ENCODE measurements around the gene EPHB1. TPM values are rescaled to one million over a fixed set of nuclear protein-coding genes. Genes with fewer than 3 reads are reported as not detected.

Gene EPHB1
- total RNA-seq, 2 donors from 2014 or later: 1.3 to 3.5 TPM

DNA sequence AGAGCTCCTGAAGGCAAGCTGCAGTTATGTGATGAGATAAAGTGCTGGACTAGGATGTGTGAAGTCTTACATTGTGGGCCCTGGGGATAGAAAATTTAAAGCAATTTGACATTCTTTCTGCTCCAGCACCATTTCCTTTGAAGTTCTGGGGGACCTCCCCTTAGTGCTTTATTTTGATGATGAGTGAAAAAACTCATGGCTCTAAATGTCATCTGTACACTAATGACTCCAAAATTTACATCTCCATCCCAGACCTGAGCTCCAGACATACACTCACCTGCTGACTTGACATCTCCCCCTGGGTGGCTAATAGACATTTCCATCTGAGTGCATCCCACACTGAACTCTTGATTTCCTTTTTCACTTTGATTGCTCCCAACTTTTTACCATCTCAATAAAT is 276.4 kb downstream of the EPHB1 start:
- Mint-ChIP-seq H3K4me1 (no peaks in the 10 kb centered on the region), H3K27me3 (peaks cover 6% of the 10 kb centered on the region), H3K27ac (no peak overlapping the region), H3K36me3 (ENCODE audit: low read depth) (no peaks in the 10 kb centered on the region), H3K4me3 (no peak overlapping the region)
- H3K9me3 ChIP-seq (ENCODE audit: control insufficient read depth, low read length, poor library complexity, severe bottlenecking): no peaks in the 10 kb centered on the region
- ATAC-seq (no peak), DNase-seq (no peak)

DNA sequence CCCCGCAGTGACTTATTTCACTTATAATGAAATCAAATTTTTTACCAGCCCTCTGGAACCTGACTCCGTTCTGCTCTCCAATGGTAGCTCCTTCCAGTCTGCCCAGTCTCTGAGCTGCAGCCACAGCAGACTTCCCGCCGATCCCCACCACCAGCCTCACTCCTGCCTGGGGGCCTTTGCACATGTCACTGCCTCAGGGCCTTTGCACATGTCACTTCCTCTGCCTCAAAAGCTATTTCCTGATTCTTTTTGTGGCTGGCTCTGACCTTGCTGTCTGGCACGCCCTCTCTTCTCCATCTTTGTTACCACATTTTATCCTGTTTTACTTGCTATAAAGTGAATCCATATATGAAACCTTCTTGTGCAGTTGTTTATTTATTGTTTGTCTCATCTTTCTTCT is 277.4 kb downstream of the EPHB1 start:
- ATAC-seq (no peak), DNase-seq (no peak)
- Mint-ChIP-seq H3K36me3 (ENCODE audit: low read depth) (no peaks in the 10 kb centered on the region), H3K4me1 (no peaks in the 10 kb centered on the region), H3K27ac (no peak overlapping the region), H3K27me3 (peaks cover 6% of the 10 kb centered on the region), H3K4me3 (no peak overlapping the region)
- no peaks in the 10 kb centered on the region for H3K9me3 ChIP-seq (ENCODE audit: control insufficient read depth, low read length, poor library complexity, severe bottlenecking)

DNA sequence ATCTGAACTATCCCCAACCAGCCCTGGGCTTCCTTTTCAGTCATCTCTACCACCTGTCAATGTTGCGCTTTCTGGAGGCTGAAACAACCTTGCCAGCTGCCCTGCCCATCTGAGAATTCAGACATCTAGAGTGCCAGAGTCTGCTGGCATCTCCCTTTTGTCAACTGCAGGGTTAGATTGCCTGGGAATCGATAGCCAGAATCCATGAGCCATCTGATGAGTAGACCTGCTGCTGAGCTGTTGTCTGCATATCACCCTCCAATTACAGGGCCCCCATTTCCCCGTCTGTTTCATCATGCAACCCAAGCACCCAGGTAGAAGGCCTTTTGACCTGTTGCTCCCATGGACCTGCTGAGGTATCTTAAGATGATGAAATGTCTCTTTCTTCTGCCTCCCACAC is 280.1 kb downstream of the EPHB1 start:
- Mint-ChIP-seq H3K4me1 (no peaks in the 10 kb centered on the region), H3K27ac (no peak overlapping the region), H3K27me3 (no peaks in the 10 kb centered on the region), H3K4me3 (no peak overlapping the region), H3K36me3 (ENCODE audit: low read depth) (no peaks in the 10 kb centered on the region)
- no peaks in the 10 kb centered on the region for H3K9me3 ChIP-seq (ENCODE audit: control insufficient read depth, low read length, poor library complexity, severe bottlenecking)
- DNase-seq (no peak), ATAC-seq (no peak)

DNA sequence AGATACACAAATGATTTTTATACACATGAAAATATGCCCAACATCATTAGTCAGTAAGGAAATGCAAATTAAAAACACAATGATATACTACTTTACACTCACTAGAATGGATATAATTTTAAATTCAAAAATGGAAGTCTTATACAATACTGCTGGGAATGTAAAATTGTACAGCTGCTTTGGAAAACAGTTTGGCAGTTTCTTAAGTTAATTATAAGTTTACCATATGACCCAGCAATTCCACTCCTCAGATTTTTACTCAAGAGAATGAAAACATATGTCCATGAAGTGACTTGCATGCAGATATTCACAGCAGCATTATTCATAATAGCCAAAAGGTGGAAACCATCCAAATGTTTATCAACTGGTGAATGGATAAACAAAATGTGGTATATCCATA is 281.3 kb downstream of the EPHB1 start:
- H3K27me3 Mint-ChIP-seq: no peaks in the 10 kb centered on the region
- no peaks in the 10 kb centered on the region for H3K4me1 Mint-ChIP-seq
- ATAC-seq (no peak), DNase-seq (no peak)
- H3K4me3 Mint-ChIP-seq: no peak overlapping the region
- no peak overlapping the region for H3K27ac Mint-ChIP-seq
- H3K36me3 Mint-ChIP-seq (ENCODE audit: low read depth): no peaks in the 10 kb centered on the region
- H3K9me3 ChIP-seq (ENCODE audit: control insufficient read depth, low read length, poor library complexity, severe bottlenecking): no peaks in the 10 kb centered on the region

- no peaks in the 10 kb centered on the region for H3K27me3 Mint-ChIP-seq
- DNase-seq: no peak
- H3K4me1 Mint-ChIP-seq: no peaks in the 10 kb centered on the region
- no peak overlapping the region for H3K4me3 Mint-ChIP-seq
- H3K9me3 ChIP-seq (ENCODE audit: control insufficient read depth, low read length, poor library complexity, severe bottlenecking): no peaks in the 10 kb centered on the region
- H3K36me3 Mint-ChIP-seq (ENCODE audit: low read depth): no peaks in the 10 kb centered on the region
- H3K27ac Mint-ChIP-seq: no peak overlapping the region
- ATAC-seq: no peak
These were observed 282.1 kb downstream of the EPHB1 start for GRCh38 chr3:135077186-135077585.

DNA sequence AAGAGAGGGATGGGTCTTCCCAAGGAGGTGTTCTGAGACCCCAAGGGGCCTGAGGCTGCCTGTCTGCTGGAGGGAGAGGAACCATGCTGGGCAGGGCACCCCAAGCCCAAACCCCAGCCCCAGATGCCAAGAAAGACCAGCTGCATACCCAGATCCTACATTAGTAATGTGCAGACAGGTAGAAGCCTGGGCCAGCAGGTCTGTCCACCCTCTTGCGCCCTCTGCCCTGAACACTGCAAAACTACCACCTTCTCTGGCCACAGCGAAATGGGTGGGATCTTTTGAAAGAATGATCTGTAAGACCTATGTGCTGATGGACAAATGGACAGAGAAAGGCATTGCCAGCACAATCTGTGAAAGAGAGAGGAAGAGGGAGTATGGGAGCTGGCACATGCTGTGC is 283.2 kb downstream of the EPHB1 start:
- no peaks in the 10 kb centered on the region for H3K4me1 Mint-ChIP-seq
- H3K9me3 ChIP-seq (ENCODE audit: control insufficient read depth, low read length, poor library complexity, severe bottlenecking): no peaks in the 10 kb centered on the region
- H3K4me3 Mint-ChIP-seq: no peak overlapping the region
- H3K36me3 Mint-ChIP-seq (ENCODE audit: low read depth): no peaks in the 10 kb centered on the region
- no peak for ATAC-seq
- H3K27me3 Mint-ChIP-seq: no peaks in the 10 kb centered on the region
- H3K27ac Mint-ChIP-seq: no peak overlapping the region
- no peak for DNase-seq

DNA sequence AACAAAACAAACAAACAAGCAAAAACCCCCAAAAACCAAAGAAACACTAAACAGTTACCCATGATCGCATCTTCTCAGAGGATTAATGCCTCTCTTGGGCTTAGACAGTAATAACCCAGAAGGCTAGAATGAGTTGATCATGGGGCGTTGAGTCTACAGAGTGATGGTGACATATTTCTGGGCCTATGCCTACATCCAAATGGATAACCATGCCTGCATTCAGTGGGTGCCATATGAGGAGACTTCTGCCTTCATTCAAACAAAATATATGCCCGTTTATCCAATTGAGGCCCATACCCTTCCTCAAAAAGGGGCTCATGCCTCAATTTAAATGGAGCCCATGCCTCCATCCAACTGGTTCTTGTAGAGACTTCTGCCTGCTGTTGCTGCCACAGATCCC is 284.0 kb downstream of the EPHB1 start:
- H3K9me3 ChIP-seq (ENCODE audit: control insufficient read depth, low read length, poor library complexity, severe bottlenecking): no peaks in the 10 kb centered on the region
- Mint-ChIP-seq H3K36me3 (ENCODE audit: low read depth) (no peaks in the 10 kb centered on the region), H3K27ac (no peak overlapping the region), H3K4me3 (no peak overlapping the region), H3K27me3 (no peaks in the 10 kb centered on the region), H3K4me1 (no peaks in the 10 kb centered on the region)
- no peak for ATAC-seq
- DNase-seq: no peak

GRCh38 chr3:135081451-135081850 is 286.4 kb downstream of the EPHB1 start:
- Mint-ChIP-seq H3K4me1 (no peaks in the 10 kb centered on the region), H3K36me3 (ENCODE audit: low read depth) (no peaks in the 10 kb centered on the region), H3K27me3 (no peaks in the 10 kb centered on the region), H3K4me3 (no peak overlapping the region), H3K27ac (no peak overlapping the region)
- H3K9me3 ChIP-seq (ENCODE audit: control insufficient read depth, low read length, poor library complexity, severe bottlenecking): no peaks in the 10 kb centered on the region
- ATAC-seq (no peak), DNase-seq (no peak)

DNA sequence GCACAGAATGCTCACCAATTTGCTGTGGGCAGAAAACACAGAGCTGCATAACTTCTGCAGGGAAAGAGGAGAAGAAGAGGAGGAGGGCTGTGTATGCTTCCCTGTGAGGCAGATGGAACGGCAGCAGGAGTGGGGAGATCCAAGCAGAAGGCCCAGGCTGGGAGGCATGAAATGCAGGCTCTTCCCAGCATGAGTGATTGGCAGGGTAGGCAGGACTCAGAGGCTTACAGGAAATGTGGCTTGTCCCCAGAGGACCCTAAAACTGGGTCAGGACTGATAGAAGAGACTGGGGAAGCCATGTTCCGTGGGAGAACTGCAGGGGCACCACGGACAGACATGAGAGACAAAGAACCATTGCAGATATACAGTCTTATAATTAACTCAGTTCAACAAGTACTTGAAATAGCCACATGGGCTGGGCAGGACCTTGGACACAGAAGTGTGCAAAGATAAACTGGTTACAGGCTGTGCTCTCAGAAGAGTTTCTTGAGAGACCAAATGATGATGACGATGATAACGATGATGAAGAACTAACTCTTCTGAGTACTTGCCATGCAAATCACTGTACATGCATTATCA is 286.9 kb downstream of the EPHB1 start:
- no peaks in the 10 kb centered on the region for H3K4me1 Mint-ChIP-seq
- ATAC-seq (no peak), DNase-seq (no peak)
- no peak overlapping the region for H3K4me3 Mint-ChIP-seq
- no peaks in the 10 kb centered on the region for H3K36me3 Mint-ChIP-seq (ENCODE audit: low read depth)
- no peaks in the 10 kb centered on the region for H3K9me3 ChIP-seq (ENCODE audit: control insufficient read depth, low read length, poor library complexity, severe bottlenecking)
- H3K27me3 Mint-ChIP-seq: no peaks in the 10 kb centered on the region
- H3K27ac Mint-ChIP-seq: no peak overlapping the region

- Mint-ChIP-seq H3K4me1 (no peaks in the 10 kb centered on the region), H3K4me3 (no peak overlapping the region), H3K36me3 (ENCODE audit: low read depth) (no peaks in the 10 kb centered on the region), H3K27me3 (no peaks in the 10 kb centered on the region), H3K27ac (no peak overlapping the region)
- H3K9me3 ChIP-seq (ENCODE audit: control insufficient read depth, low read length, poor library complexity, severe bottlenecking): no peaks in the 10 kb centered on the region
- DNase-seq: no peak
- no peak for ATAC-seq
These were observed 287.6 kb downstream of the EPHB1 start for GRCh38 chr3:135082706-135083105.

GRCh38 chr3:135083179-135083578 is 288.1 kb downstream of the EPHB1 start:
- Mint-ChIP-seq H3K36me3 (ENCODE audit: low read depth) (no peaks in the 10 kb centered on the region), H3K4me3 (no peak overlapping the region), H3K4me1 (no peaks in the 10 kb centered on the region), H3K27ac (no peak overlapping the region), H3K27me3 (no peaks in the 10 kb centered on the region)
- no peaks in the 10 kb centered on the region for H3K9me3 ChIP-seq (ENCODE audit: control insufficient read depth, low read length, poor library complexity, severe bottlenecking)
- DNase-seq (no peak), ATAC-seq (no peak)

DNA sequence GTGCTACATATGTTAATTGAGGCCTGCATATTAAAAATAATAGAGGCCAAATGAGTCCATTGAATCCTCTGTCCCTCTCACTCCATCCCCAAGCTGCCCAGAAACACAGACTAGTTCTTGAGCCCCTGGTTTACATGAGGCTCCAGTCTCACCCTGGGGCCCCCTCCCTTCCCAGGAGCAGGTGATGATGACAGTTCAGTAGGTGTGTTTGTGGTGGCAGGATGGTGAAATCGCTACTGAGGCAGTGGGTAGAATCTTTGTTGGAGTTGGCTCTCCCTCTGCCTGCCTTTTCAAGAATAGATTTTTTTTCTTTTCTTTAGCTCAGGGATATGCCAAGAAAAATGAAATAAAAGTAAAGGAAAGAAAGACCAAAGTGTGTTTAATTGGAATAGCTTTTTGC is 288.7 kb downstream of the EPHB1 start:
- no peak for DNase-seq
- no peaks in the 10 kb centered on the region for H3K9me3 ChIP-seq (ENCODE audit: control insufficient read depth, low read length, poor library complexity, severe bottlenecking)
- Mint-ChIP-seq H3K27me3 (no peaks in the 10 kb centered on the region), H3K36me3 (ENCODE audit: low read depth) (no peaks in the 10 kb centered on the region), H3K27ac (no peak overlapping the region), H3K4me3 (no peak overlapping the region), H3K4me1 (no peaks in the 10 kb centered on the region)
- ATAC-seq: no peak

GRCh38 chr3:135084405-135084804 is 289.3 kb downstream of the EPHB1 start:
- Mint-ChIP-seq H3K4me3 (no peak overlapping the region), H3K4me1 (no peaks in the 10 kb centered on the region), H3K27me3 (peaks cover under 1% of the 10 kb centered on the region), H3K27ac (no peak overlapping the region), H3K36me3 (ENCODE audit: low read depth) (no peaks in the 10 kb centered on the region)
- no peak for ATAC-seq
- no peak for DNase-seq
- H3K9me3 ChIP-seq (ENCODE audit: control insufficient read depth, low read length, poor library complexity, severe bottlenecking): no peaks in the 10 kb centered on the region

DNA sequence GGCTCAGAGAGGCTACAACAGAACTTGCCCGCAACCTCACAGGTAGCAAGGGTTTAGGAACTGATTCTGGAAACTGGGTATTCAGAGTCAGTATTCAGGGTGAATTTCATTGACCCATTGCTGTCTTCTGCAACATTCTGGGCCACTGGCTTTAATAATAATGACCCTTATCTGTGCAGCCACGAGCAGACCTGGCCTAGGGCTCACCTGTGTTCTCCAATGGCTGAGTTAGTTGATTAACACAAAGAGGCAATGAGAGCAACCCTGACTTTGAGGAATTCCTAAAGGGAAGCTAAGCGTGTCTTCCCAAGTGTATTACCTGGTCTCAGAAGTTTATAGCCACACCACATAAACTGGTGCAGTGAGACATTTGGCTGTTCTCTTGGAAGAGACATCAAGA is 289.9 kb downstream of the EPHB1 start:
- Mint-ChIP-seq H3K27ac (no peak overlapping the region), H3K27me3 (peaks cover 6% of the 10 kb centered on the region), H3K36me3 (ENCODE audit: low read depth) (no peaks in the 10 kb centered on the region), H3K4me3 (no peak overlapping the region), H3K4me1 (no peaks in the 10 kb centered on the region)
- DNase-seq (no peak), ATAC-seq (no peak)
- no peaks in the 10 kb centered on the region for H3K9me3 ChIP-seq (ENCODE audit: control insufficient read depth, low read length, poor library complexity, severe bottlenecking)
